GM18526 (cell line): ENCODE data around the gene ANK3.

Source experiments
- POLR2A ChIP-seq: IDR thresholded peaks from 3 replicates; pipeline ENCODE4 v1.6.1; 2011; ENCODE audit not compliant: insufficient read length; ENCODE audit errors: extremely low read depth

Gene ANK3

GRCh38 chr10:60194421-60194820, 195.3 kb downstream of the ANK3 start:
- TF ChIP-seq POLR2A = no peak

DNA sequence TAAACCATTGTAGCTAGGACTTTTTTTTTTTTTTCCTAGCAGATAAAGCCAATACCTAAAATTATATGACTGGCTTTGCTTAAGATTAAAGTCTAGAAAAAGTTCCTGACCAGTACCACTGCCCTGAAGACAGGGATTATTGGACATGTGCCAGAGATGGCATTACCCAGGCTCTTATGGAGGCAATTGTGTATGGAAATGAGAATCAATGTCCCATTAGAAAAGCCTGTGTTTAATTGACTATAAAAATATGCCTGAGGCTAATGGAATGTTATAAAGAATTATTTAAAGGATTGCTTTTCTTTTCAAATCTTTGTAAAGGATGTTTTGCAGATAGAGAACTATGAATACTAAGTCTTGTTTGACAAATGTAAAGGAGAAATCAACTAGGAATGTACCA, 196.7 kb downstream of the ANK3 start:
- no peak for TF ChIP-seq POLR2A

DNA sequence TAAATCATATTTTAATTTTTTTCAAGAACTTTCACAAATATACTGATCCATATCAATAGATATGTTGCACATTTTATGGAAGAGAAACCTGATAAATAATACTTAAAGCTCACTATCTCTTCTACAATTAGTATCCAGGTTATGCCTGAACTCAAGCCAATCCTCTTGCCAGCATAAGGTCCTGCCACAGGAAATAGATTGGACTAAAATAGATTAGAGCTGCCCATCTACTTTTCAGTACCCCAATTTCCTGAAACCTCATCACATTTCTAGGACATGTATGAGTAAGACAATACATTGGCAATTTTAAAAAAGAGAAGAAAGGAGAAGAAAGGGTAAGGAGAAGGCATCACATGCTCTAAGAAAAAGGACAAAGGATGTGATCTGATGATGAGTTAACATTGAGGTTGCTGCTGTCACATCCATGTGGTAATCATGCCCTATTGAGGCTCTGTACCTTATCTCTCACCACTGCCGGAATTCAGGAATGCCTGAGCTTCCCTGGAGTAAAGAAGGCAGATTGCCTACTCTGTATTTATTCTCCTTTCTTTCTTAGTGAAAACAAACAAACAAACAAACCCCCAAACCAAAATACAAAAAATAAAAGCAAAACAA, 199.7 kb downstream of the ANK3 start:
- no peak for TF ChIP-seq POLR2A

DNA sequence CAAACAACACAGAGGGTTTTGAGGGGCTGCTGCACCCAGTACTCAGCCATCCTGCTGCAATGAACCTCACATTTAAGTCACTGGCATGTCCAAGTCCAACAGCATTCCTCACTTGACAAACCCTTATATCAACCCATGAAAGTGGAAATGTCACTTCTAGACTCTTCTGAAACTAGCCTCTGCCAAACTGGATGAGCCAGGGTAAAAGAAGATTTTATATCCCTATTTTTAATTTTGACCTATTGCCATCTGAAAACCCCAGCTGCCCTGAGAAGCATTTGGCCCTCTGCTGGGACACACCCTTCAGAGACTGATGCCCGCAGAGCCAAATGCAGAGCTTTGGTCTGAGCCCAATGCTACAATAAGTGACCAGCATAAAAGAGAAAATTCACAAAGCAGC, 201.1 kb downstream of the ANK3 start:
- no peak for TF ChIP-seq POLR2A

- no peak for TF ChIP-seq POLR2A
Measured at GRCh38 chr10:60187691-60188090, 202.0 kb downstream of the ANK3 start.

DNA sequence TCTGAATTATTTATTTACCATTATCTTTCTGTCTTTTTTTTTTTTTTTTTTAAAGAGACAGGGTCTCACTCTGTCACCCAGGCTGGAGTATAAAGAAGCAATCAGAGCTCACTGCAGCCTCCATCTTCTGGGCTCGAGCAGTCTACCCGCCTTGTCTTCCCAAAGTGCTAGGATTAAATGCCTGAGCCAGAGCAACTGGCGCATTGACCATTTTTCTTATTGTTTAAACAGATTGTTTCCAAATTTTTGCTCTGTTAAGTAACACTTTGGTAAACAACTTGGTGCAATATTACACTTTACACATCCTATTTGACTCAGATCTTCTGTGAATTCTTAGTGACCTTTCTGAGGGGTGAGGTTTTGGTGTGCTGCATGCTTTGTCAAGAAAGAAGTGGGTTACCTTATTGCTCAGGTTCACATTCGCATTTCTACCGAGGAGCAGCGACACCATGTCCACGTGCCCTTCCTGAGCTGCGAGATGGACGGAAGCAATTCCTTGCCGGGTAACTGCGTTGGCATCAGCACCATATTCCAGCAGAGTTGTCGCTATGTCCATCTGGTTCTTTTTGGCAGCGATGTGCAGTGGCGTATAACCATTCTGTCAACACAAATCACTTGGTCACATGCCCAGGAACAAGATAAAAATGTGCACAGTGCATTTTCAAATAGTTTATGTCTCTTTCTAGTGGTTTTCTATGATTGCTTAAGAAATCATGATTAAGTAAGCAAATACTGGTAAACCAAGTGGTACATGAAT, 203.2 kb downstream of the ANK3 start:
- TF ChIP-seq POLR2A = no peak

- no peak for TF ChIP-seq POLR2A
Measured at GRCh38 chr10:60185421-60185820, 204.3 kb downstream of the ANK3 start.

- no peak for TF ChIP-seq POLR2A
Measured at GRCh38 chr10:60182691-60183090, 207.0 kb downstream of the ANK3 start.

DNA sequence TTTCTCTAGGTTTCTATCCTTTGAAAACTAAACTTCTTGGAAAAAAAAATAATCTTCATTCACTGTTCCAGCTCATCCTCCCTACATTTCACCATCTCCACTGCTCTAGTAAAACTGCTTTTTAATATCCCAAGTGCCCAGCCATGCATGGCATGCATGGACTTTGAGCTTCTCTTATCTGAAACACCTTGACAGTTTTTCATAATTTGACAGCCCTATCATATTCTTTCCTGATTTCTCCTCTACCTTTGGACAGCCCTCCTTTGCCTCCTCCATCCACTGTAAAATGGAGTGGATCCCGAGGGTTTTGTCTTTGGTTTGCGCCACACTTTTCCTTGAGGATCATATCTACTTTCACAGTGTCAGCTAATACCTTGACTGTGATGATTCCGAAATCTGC, 212.8 kb downstream of the ANK3 start:
- no peak for TF ChIP-seq POLR2A

GRCh38 chr10:60175441-60175971, 214.2 kb downstream of the ANK3 start:
- no peak for TF ChIP-seq POLR2A

DNA sequence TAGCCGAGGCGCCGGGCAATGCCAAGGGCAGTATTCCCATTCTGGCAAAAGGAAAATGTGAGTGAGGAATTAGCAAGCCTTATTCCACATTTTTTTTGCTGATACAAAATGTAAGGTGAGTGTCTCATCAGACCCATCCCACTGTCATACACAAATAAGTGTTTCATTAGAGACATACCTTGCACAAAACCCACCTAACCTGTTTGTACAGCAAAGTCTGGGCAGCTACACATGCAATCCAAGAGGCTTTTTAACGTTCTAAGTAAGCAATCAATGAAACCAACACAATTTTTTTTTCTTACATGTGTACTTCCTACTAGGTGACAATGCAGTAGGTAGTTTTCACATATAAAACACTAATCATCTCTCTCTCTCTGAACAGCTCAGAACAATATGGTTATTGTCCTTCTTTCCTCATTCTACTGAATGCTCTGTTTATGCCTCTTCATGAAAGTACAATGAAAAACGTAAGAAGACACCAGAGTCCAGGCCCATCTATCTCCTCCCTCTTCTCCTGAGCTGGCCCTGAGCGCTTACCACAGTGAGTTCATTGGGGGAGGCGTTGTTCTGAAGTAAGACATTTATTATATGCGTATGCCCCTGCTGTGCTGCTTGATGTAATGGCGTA, 217.2 kb downstream of the ANK3 start:
- TF ChIP-seq POLR2A = no peak

DNA sequence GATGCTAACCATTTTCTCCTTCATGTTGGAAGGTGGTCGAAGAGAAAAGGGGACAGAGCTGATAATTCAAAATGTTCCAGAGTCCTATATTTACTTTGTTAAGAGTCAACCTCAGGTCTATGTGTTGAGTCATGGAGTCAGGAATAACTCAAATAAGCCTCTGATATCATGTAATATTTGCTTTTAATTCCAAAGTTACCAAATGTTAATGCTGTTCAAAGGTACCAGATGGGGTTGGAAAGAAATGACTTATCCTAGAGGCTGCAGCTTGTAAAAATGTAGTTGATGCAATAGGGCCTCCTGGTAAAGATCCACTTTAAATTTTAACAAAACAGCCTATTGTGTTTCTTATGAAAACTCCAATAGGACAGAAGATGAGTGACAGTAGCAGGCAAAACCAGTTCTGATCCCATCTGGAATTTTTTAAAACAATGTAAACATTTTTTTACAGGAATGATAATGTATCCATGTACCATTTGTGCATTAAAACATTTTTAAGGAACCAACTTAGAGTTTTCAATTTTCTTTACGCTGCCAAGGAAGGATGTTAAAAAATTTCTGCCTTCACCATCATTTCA, 218.2 kb downstream of the ANK3 start:
- no peak for TF ChIP-seq POLR2A

GRCh38 chr10:60170250-60170649, 219.4 kb downstream of the ANK3 start:
- TF ChIP-seq POLR2A = no peak

DNA sequence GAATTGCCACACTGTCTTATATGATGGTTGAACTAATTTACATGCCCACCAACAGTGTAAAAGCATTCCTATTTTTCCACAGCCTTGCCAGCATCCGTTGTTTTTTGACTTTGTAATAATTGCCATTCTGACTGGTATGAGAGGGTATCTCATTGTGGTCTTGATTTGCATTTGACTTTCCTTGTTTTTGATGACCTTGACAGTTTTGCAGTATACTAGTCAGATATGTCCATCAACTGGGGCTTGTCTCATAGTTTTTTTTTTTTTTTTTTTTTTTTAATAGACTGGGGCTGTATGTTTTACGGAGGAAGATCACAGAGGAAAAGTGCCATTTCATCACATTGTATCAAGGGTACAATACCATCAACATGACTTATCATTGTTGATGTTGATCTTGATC, 220.6 kb downstream of the ANK3 start:
- no peak for TF ChIP-seq POLR2A

DNA sequence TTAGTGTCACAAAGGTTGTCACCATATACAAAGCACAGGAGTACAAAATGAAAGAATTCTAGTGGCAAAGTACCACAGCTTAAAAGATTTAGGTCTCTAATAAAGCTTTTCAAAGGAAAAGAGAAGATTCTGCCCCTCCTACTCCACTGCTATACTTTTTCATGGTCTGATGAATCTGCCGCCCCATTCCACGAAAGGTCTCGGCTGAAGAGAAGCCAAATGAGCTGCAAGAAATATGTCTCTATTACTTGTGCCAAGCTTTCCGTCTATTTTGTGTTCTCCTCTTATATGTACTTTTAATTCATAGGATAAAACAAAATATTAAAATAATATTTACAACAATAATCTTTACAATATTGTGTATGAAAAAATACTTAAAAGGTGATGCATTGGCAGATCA, 222.6 kb downstream of the ANK3 start:
- no peak for TF ChIP-seq POLR2A

DNA sequence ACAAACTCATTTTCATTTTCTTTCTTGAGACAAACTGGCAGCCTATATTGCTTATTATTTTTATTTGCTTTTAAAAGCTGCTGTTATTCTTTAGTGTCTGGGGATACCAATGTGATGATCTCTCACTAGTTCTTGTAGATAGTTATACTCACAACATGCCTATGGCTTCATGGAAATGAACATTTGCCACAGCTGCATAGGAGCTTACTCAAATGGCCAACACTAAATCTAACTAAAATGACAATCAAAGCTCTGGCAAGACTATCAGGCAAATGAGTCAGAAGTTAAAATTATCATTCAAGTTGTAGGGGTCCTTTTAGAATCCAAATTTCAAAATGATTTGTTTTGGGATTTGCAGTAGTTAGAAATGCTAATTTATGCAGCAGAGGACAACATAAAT, 225.9 kb downstream of the ANK3 start:
- no peak for TF ChIP-seq POLR2A
